Central memory CD4-positive, alpha-beta T cell (primary cell): ENCODE measurements around the gene ZC3H12D.

Source experiments
- DNase-seq: peaks from one replicate; pipeline ENCODE4 v3.0.0; 2022

Gene ZC3H12D

DNA sequence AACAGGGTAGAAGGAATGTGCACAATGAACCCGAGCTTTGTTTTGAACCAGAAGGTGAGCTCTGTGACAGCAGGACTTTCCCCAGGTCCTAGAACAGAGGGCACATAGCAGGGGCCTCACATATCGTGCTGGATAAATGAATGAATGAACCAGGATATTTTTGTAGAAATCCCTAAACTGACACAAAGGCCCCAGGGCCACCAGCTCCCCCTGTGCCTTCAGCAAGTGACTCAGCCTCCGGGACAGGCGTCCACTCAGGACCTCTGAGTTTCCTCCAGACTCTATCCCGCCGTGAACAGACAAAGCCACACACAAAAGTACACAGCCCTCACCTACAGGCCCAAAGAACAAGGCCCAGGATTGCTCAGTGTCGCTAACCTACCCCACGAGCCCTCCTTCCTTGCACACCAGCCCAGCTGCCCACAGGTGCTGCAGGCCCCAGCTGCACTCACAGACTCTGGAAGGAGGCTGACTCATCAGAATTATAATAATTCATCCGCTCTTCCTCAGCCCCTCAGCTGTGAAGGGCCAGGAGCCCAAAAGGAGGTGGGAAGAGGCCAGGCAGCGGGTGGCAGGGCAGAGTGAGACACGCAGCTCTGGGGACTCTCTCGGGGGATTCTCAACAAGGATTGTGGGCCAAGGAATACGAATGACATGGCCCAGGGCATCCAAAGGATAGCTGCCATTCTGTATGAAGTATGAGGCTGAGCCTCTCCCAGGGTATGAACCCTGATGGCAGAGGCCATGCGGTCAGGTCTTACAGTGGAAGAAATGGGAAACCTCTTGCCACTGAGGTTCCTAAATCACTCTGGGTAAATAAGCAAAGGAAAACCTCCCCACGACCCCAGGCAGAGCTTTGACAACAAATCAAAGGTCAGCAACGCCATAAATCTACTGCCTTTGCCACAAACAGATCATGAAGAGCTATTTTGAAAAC is 43.8 kb downstream of the ZC3H12D start:
- no peak for DNase-seq

DNA sequence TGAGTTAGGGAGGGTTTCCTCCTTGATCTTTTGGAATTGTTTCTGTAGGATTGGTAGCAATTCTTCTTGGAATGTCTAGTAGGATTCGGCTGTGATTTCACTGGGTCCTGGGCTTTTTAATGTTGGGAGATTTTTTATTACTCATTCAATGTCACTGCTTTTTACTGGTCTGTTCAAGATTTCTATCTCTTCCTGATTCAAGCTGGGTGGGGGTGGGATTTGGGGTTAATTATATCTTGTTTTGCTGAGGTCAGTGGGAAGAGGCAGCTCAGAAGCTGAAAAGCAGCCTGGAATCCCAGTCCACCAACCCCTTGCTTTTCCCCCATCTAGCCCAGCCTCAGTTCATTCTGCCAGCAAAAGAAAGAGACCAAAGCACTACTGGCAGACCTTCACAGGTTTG is 45.2 kb downstream of the ZC3H12D start:
- DNase-seq: no peak

DNA sequence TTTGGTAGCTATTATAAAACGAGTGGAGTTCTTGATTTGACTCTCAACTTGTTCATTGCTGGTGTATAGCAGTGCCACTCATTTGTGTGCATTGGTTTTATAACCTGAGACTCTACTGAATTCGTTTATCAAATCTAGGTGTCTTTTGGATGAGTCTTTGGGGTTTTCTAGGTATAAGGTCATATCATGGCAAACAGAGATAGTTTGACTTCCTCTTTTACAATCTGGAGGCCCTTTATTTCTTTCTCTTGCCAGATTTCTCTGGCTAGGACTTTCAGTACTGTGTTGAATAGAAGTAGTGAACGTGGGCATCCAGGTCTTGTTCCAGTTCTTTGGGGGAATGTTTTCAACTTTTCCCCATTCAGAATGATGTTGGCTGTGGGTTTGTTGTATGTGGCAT is 46.0 kb downstream of the ZC3H12D start:
- no peak for DNase-seq

DNA sequence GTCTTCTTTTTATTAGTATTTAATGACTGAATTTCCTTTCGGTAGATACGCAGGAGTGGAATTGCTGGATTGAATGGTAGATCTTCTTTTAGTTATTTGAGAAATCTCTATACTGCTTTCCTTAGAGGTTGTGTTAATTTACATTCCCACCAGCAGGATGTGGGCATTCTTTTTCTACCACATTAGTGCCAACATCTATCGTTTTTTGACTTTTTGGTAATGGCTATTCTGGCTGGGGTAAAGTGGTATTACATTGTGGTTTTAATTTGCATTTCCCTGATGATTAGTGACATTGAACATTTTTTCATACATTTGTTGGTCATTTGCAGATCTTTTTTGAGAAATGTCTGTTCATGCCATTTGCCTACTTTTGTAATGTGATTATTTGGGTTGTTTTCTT is 47.6 kb downstream of the ZC3H12D start:
- no peak for DNase-seq

DNA sequence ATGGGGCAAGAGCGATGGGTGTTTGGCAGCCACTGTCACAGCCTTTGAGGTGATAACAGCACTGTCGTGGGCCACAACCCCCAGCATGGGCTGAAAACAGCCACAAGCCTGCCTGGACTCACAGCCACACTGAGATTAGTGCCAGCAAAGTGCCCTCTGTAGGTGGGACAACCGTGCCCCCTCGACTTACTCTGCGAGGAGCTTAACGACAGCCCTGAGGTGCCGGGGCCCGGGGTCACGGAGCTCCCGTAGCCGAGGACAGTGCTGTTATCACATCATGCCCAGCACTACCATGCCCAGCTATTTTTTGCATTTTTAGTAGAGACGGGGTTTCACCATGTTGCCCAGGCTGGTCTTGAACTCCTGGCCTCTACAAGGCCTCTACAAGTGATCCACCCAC is 48.2 kb downstream of the ZC3H12D start:
- DNase-seq: no peak

DNA sequence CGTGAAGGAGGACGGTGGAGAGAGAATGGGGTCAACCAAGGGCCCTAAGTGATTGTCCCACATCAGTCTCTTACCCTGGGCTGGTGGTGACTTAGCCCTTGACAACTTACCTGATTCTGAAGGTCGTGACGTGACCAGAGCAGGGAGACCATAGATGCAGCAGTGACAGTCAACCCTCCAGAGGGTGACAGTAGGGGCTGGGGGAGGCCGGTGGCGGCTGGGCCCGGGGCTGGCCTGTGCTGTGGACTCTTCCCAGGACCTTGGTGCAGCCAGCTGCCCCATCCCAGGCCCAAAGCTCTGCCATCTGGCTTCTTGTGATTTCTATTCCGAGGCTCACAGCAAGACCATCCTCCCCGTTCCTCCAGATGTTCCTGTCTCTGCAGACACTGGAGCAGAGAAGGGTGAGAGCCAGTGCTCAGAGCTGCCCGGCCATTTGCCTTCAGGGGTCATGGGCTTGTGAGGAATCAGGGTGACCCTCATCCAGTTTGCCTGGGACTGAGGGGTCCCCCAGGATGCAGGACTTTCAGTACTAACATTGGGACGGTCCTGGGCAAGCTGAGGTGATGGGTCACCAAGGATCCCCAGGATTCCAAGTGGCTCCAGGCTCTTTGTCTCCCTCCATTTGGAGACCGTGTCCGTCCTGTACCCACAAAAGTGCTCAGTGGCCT is 48.8 kb downstream of the ZC3H12D start:
- no peak for DNase-seq

DNA sequence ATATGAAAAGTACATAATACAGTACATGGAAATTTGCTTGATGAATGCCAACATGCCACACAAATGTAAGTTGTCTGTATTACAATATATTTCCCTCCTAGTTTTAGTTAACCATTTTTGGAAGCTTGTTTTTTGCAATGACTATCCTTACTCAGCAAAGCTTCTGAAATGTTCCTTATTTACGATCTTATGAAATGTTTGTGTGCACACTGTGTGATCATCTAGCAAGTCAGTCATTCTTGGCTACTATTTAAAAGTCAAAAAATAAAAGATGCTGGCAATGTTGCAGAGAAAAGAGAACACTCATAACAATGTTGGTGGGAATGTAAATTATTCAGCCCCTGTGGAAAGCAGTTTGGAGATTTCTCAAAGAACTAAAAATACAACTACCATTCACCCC is 50.9 kb downstream of the ZC3H12D start:
- no peak for DNase-seq

DNA sequence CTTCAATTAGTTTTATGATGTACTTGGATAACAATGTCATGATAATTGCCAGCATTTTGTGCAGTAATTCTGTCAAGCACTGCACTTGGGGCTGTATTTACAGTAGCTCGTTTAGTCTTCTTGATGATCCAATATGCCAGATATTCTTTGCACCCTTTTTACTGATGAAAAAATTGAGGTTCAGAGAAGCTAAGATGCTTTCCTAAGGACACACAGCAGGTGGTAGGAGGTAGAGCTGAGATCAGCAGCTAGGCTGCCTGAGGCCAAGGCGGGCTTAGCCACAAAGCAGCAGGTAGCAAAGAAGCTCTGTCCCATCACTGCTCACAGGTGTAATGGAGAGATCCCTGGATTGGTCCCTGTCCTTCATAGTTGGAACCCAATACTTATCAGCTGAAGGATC is 51.4 kb downstream of the ZC3H12D start:
- DNase-seq: no peak

DNA sequence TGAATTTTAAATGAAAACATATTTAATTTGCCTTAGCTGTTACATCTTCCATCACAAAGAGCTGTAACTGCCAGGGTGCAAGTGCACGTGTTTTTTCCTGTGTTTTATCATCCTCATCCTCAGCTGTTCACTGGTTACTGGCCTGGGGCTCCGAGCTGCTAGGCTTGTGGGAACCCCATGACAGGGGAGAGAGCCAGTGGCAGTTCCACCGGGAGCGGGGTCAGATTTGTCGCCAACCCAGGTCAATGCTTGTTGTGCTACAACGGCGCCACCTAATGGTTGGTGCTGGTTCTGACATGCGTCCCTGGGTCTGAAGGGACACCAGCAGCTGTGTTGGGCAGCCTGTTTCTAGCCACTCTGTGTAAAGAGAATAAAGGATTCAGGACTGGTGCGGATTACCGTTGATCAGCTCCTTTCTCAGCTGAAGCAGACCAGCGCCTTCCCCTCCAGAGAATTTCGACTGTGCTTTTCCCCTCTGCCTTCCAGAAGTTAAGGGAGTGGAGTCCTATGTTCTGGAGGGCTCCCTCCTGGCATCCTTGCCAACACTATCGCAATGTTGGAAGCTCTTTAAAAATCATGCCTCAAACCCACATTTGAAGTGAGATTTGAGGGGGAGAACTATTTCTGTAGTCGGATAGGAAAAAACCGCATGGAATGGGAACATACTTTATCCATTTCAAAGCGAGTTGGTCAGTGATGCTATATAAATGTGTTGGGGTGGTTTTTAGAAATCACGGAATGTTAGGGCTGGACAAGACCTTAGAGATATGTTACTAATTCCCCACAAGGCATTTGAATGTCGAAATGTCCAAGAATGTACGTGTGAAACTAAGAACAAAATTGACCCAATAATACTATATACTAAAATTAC is 52.7 kb downstream of the ZC3H12D start:
- peak; percentile 76 for DNase-seq

DNA sequence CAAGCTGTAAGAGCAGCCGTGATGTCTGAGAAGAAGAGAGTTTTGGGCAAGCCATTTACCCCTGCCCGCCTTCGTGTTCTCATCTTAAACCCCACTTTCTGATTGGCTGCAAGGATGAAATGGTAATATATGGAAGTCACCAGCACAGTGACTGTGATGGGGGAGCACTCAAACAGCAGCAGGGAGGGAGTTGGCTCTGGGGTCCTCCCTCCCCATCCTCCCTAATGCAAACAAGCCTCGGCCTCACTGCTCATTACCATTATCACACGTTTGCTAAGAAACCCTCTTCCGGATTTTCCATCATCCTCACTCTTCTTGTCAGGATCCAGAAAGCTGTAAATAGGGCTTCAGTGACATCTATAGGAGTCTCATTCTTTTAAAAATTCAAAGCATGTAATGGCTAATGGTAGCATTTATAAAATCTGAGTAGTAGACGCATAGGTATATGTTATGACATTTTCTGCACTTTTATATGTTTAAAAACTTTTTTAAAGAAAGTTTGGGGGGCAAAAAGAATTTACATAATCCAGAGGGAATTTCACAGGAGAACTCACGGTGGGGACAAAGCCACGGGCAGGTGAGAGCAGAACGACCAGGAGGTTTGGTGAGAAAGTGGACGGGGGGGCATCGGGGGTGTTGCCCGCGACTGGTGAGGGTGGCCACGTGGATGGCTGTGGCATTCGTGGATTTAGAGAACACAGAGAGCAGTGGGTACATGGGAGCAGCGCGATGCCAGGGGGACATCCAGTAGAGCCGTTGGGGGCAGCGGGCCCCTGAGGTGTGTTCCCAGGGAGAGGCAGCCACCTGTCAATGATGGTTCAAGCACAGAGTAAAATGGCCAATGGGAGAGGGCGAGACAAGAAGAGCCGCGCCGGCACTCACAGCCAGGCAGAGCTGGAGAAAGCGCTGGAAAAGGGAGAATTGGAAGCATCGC is 55.1 kb downstream of the ZC3H12D start:
- no peak for DNase-seq

DNA sequence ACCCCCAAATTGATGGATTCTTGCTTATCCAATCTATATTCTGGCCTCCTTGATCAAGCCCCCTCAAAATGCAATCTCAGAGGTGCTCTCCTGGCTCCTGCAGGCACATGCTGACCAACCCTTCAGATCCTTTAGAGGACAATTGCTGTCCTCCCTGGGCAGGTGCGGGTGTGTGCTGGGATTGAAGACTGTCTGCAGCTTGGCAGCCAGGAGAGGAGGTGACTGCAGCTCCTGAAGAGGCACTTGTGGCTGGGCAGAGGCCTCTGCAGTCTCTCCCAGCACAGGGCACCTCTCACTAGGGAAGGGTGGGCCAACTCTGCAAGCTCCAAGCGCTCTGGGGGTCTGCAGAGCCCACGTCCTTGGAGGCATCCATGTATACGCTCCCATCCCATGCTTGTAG is 56.2 kb downstream of the ZC3H12D start:
- DNase-seq: no peak

DNA sequence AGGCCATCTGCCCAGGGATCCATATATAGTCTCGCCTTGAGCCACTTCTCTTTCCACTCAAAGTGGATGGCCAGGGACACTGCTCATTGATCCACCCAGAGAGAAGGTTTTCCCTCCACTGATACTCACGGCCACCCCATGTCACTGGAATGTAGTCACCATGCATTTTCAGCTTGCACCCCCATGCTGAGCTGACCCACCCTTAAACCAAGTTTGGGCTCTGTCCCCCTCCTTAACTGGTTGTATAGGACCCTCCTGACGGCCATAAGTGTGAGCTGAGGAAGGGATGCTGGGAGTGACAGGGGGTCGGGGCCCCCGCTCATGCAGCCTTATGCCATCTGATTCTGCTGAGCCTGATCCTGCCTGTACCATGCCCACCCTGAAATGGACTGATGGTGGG is 59.1 kb downstream of the ZC3H12D start:
- DNase-seq: no peak

DNA sequence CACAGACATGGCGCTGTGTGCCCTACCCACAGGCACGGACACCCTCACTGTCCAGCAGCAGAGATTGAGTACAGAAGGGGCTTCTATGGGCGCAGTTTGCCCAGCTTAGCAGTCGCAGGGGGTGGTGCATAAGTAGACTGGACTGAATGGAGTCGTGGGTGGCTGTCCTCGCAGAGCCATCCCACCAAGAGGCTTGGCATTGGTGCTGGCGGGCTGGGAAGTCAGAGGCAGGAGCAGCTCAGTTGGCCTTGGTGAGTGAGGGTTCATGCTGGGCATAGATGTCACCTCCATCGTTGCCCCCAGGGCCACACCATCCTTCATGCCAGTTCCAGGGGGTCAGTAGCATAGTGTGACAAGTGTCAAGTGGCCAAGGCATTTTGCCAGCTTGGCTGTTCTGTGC is 59.6 kb downstream of the ZC3H12D start:
- DNase-seq: no peak

DNA sequence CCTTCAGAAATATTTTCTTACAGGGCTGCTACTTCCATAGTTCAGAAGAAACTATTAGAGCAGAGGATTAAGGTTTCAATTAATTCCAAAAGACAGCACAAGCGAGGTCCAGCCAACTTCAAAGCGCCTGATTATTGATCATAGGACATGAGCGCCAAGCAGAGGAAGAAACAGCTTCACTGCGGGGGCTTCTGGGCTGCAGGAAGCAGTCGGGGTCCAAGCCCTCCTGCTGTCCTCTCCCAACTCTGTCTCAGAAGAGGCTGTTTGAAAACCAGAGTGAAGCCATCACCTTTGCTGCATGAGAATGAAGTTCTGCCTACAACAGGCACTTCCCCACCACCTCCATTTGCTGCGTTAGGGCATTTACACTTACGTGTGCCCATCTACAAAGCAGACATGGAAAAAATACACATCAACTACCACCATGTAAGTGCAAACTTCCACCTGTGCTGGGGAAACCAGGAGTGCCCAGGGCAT is 60.8 kb downstream of the ZC3H12D start:
- no peak for DNase-seq

DNA sequence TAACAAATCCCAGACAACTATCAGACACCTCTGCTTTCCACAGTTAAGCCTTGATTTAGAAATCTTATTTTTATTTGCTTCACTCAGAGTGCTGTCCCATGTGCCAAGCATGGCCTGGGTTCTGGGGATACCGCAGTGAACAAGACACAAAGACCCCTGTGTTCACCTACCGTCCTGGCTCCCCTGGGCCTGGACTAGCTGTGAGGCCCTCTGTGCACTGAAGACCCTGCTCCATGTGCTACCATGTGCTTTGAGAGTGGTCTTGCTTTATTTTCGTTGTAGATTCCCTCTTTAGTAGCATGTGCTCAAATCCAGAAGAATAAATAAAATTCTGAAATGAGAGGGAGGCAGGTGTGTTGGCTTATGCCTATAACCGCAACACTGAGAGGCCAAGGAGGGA is 62.2 kb downstream of the ZC3H12D start:
- DNase-seq: no peak

DNA sequence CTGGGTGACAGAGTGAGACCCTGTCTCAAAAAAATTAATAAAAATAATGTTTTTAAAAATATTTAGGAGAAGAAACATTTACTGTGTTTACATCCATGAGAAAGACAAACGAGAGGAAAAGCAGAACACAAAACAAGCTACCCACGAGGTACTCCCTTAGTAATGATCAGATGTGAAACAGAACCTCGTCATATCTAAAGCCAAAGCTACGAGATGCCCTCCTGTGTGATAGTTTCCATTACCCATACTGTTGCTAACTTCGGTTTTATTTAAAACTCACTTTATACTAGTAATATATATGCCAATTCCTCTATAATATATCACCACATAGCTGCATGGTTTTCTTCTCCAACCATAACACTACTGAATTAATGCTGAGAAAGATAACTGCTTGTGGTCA is 63.7 kb downstream of the ZC3H12D start:
- no peak for DNase-seq

DNA sequence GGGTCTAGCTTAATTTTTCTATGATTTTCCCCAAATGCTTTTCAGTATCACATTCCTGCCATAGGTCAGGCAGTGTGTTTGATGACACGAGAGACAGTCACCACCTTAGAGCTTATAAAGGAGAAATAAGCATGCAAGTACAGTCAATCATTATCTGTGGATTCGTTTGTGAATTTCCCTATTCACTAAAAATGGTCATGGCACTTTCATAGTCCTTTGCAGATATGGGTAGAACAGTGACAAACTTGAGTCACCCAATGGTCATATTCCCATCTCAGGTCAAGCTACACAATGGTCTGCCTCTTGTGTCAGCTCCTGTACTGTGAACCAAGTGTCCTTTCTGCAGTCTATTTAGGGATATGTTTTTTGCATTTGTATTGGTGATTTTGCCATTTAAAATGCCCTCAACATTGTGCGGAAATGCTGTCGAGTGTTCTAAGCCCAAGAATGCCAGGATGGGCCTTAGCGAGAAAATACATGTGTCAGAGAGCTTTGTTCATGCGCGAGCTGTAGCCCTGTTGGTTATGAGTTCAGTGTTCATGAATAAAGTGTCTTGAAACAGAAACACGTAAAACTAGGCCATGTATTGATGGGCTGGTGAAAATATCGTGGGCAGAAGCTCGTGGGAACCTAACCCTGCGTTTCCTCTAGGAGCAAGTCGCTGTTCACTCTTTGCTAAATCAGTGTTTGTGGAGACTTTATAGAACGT is 65.0 kb downstream of the ZC3H12D start:
- no peak for DNase-seq

DNA sequence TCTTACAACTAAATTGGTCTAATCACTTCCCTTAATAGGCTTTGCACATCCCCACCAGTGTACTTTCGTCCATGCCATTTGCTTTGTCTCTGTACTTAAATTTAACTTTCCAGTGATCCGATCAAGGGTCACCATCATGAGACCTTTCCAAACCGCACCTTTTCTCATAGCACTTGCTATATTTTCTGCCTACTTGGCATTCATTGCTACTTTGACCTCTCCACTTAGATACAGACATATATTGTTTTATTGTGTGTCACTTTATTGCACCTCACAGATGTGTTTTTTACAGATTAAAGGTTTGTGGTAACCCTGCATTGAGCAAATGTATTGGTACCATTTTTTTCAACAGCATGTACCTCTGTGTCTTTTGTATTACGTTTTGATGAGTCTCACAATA is 70.0 kb downstream of the ZC3H12D start:
- no peak for DNase-seq

DNA sequence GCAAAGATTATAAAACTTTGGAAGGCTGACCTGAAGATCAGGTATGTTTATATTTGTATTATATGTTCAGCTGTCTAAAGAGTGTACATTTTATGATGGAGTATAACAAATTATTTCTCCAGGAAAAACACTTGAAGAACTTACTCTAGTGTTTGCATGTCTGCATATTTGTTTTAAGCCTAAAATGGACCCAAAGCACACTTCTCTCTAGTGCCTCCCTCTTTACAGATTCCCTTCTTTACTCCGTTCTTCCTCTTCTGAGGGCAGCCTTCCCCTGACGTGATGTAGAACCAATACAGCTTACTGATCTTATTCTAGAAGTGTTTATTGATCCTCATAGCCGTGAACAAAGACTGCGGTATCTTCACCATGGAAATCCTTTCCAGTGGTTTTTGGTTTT is 70.8 kb downstream of the ZC3H12D start:
- no peak for DNase-seq

DNA sequence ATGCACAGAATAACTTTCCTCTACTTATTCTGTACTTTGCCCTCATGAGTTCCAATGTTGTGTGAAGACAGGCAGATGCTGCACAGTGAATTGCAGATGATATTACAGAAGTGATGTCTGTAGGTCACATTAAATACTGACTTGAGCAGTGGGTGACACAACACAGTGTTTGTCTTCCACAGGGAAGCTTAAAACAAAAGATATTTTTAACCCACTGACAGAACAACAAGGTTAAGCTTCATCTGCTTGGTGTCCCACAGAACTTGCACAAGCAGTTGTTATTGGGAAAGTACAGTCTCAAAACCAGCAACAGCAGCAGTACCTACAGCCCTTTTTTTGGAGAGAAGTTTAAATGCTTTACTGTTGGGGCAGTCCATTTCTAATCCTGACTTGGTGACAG is 74.3 kb downstream of the ZC3H12D start:
- no peak for DNase-seq

DNA sequence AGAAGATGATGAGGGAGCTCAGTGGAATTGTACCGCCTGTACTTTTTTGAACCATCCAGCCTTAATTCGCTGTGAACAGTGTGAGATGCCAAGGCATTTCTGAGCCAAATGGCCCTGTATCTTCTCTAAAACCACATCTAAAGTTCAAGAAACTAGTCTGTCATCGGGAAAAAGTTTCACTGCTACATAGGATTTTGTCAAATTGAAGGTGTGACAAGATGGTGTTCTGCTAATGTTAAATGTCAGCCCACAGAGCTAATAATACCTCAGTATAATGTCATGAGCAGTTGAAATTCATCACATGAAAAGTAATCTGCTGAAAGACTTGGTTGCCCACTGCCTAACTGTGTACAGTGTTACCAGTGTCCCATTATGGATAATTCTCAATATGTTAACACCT is 75.2 kb downstream of the ZC3H12D start:
- no peak for DNase-seq
